Measurements from ENCODE around the gene SKI.

GRCh38 chr1:2336499-2336898, 108.4 kb downstream of the SKI start:
- TF ChIP-seq CTCF (conservative IDR thresholded peaks at IDR 0.05 in 1 of 2, IDR thresholded peaks at IDR 0.05 in 1 of 2; ENCODE audit: low read depth in 1 of 2, low read length in 2 of 2) (no peak), EZH2 (IDR thresholded peaks at IDR 0.05; ENCODE audit: low read length, missing control alignments) (no peak)
